PC-3 (cell line): ENCODE data around the gene FBXL12. TPM values are rescaled to one million over a fixed set of nuclear protein-coding genes. Genes with fewer than 3 reads are reported as not detected.

Source experiments
- ATAC-seq: fragments of 200-7000 bp; cut with Tn5 transposase; 2 replicates; pipeline ENCODE4 v1.9.1; 2020; ENCODE audit warnings: mild to moderate bottlenecking, moderate library complexity
- BruUV-seq: library from RNA; stranded (reverse); fragments of 400-500 nt; replicated peaks from 2 replicates; lab custom pipeline; 2021; lab: Mats Ljungman, UMichigan
- CTCF ChIA-PET: fragments of 300-600 bp; sonication (Branson Sonifier 250); formaldehyde crosslinking; loops from one replicate; lab custom pipeline; 2022; ENCODE audit warnings: antibody characterized with exemption; lab: Charles Lee
- POLR2A ChIA-PET: fragments of 300-600 bp; sonication (Branson Sonifier 250); formaldehyde crosslinking; loops from one replicate; lab custom pipeline; 2022; ENCODE audit warnings: antibody characterized with exemption; ENCODE audit not compliant: unreplicated experiment; lab: Charles Lee
- DNase-seq: peaks from one replicate; pipeline ENCODE4 v3.0.0-alpha.2; 2015
- H2AFZ ChIP-seq: fragments of 300-600 bp; sonication (generic); 2 replicates; pipeline ENCODE4 v1.6.0; 2016; ENCODE audit warnings: antibody characterized with exemption, low read length
- H3F3A ChIP-seq: fragments of 300-600 bp; sonication (generic); one replicate; pipeline ENCODE4 v1.6.0; 2017; ENCODE audit warnings: antibody characterized with exemption, low read length, control low read depth, mild to moderate bottlenecking; ENCODE audit not compliant: unreplicated experiment
- H3K27ac ChIP-seq: fragments of 300-600 bp; sonication (generic); 2 replicates; pipeline ENCODE4 v1.5.1; 2016; ENCODE audit warnings: mild to moderate bottlenecking, low read length
- H3K27me3 ChIP-seq: fragments of 300-600 bp; sonication (generic); 2 replicates; pipeline ENCODE4 v1.6.1; 2016; ENCODE audit warnings: low read length, mixed read lengths
- H3K36me3 ChIP-seq: fragments of 300-600 bp; sonication (generic); 2 replicates; pipeline ENCODE4 v1.6.1; 2016; ENCODE audit warnings: low read depth, mixed run types, low read length, mixed read lengths
- H3K4me1 ChIP-seq: fragments of 300-600 bp; sonication (generic); 2 replicates; pipeline ENCODE4 v1.5.1; 2016; ENCODE audit warnings: low read length; ENCODE audit not compliant: insufficient read depth
- H3K4me2 ChIP-seq: fragments of 300-600 bp; sonication (generic); 2 replicates; pipeline ENCODE4 v1.6.0; 2016; ENCODE audit warnings: low read length
- H3K4me3 ChIP-seq: fragments of 300-600 bp; sonication (generic); 2 replicates; pipeline ENCODE4 v1.5.1; 2016; ENCODE audit warnings: mild to moderate bottlenecking, low read length, mixed read lengths
- H3K79me2 ChIP-seq: fragments of 300-600 bp; sonication (generic); 2 replicates; pipeline ENCODE4 v1.6.1; 2017; ENCODE audit warnings: low read length, mixed read lengths
- H3K9ac ChIP-seq: fragments of 300-600 bp; sonication (generic); 2 replicates; pipeline ENCODE4 v1.6.0; 2016; ENCODE audit warnings: mild to moderate bottlenecking, low read length
- H3K9me2 ChIP-seq: fragments of 300-600 bp; sonication (generic); replicated peaks from 2 replicates; pipeline ENCODE4 v1.6.1; 2016; ENCODE audit warnings: mixed run types, low read length, mixed read lengths
- H3K9me3 ChIP-seq: fragments of 300-600 bp; sonication (generic); 2 replicates; pipeline ENCODE4 v1.6.1; 2016; ENCODE audit warnings: low read length, mixed read lengths
- H4K20me1 ChIP-seq: fragments of 300-600 bp; sonication (generic); 2 replicates; pipeline ENCODE4 v1.6.1; 2016; ENCODE audit warnings: low read length, mixed read lengths
- EZH2 ChIP-seq: fragments of 300-600 bp; sonication (generic); IDR thresholded peaks from one replicate; pipeline ENCODE4 v1.6.1; 2017; ENCODE audit warnings: antibody characterized with exemption, mild to moderate bottlenecking, low read length; ENCODE audit not compliant: unreplicated experiment
- EZH2phosphoT487 ChIP-seq: fragments of 300-600 bp; sonication (generic); IDR thresholded peaks from 2 replicates; pipeline ENCODE4 v1.6.1; 2018; ENCODE audit warnings: mild to moderate bottlenecking, antibody characterized with exemption, low read length, borderline replicate concordance
- intact Hi-C: fragments of 100-400 bp; cut with micrococcal nuclease; formaldehyde crosslinking; loops from 2 replicates; pipeline ENCODE4 v1.9.0; 2023
- total RNA-seq: library from RNA; depleted of rRNA; stranded (reverse); fragments of >200 nt; gene quantifications from 2 replicates; pipeline ENCODE4 v1.2.3, GENCODE V29; 2014
- TF ChIP-seq, protein P1 (sequence below): fragments of 300-600 bp; sonication (generic); conservative IDR thresholded peaks from 2 replicates; pipeline ENCODE4 v1.5.1; 2017; ENCODE audit warnings: antibody characterized with exemption, low read depth, mild to moderate bottlenecking, low read length

The FBXL12 gene
- total RNA-seq, 1 experiment from 2014 or later, result 31.4 TPM

DNA sequence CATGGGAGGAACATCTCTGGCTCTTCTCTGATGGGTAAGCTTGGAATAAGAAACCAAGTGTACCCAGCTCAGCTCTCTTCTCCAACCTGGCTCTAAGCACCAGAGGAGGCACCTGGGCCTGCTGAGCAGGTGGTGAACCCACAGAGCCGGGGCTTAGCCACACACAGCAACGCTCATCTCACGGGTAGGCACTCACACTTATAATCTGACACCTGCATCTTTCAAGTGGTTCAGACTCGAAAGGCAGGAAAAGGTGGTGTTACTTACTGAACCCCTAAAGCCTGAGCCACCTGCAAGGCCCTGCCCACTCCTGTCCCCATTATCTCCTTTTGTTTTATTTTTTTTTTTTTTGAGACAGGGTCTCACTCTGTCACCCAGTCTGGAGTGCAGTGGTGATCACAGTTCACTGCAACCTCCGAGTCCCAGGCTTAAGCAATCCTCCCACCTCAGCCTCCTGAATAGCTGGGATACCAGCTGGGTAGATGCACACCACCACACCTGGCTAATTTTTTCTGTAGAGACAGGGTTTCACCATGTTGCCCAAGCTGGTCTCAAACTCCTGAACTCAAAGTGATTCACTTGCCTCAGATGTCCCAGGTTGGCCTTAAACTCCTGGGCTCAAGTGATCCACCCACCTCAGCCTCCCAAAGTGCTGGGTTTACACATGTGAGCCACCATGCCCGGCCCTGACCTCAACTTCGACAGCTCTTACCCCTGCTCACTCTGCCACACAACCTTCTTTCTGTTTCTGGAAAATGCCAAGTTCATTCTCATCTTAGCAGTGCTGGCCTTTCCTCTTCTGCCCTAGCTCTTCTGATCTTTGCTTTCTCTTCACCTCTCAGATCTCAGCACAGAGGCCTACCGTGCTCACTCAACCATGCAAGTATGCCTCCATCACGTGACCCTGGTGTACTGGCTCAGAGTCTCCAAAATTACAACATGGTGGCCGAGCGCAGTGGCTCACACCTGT is 9.7 kb downstream of the FBXL12 start:
- peaks cover 18% of the 10 kb centered on the region; the same call in 1 of the 2 replicates for H3K36me3 ChIP-seq
- H3K27me3 ChIP-seq, result no peaks in the 10 kb centered on the region
- no peaks in the 10 kb centered on the region for H3K4me1 ChIP-seq
- DNase-seq, result no peak
- no peak overlapping the region for H3K4me3 ChIP-seq
- no peak for TF ChIP-seq EZH2
- TF ChIP-seq EZH2phosphoT487, result no peak
- TF ChIP-seq, protein P1, sequence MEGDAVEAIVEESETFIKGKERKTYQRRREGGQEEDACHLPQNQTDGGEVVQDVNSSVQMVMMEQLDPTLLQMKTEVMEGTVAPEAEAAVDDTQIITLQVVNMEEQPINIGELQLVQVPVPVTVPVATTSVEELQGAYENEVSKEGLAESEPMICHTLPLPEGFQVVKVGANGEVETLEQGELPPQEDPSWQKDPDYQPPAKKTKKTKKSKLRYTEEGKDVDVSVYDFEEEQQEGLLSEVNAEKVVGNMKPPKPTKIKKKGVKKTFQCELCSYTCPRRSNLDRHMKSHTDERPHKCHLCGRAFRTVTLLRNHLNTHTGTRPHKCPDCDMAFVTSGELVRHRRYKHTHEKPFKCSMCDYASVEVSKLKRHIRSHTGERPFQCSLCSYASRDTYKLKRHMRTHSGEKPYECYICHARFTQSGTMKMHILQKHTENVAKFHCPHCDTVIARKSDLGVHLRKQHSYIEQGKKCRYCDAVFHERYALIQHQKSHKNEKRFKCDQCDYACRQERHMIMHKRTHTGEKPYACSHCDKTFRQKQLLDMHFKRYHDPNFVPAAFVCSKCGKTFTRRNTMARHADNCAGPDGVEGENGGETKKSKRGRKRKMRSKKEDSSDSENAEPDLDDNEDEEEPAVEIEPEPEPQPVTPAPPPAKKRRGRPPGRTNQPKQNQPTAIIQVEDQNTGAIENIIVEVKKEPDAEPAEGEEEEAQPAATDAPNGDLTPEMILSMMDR, result no peak
- no TSS peak for BruUV-seq
- H2AFZ ChIP-seq, result no peak overlapping the region
- no peak overlapping the region for H3K9ac ChIP-seq
- H3K79me2 ChIP-seq, result no peaks in the 10 kb centered on the region
- H3K4me2 ChIP-seq, result no peak overlapping the region
- no peaks in the 10 kb centered on the region for H3F3A ChIP-seq
- ChIA-PET CTCF (no interaction called here), POLR2A (no interaction called here)
- intact Hi-C loops, result no loop called here
- no peaks in the 10 kb centered on the region for H3K9me2 ChIP-seq
- H4K20me1 ChIP-seq, result no peaks in the 10 kb centered on the region
- H3K27ac ChIP-seq, result no peak overlapping the region
- no peak for ATAC-seq
- no peaks in the 10 kb centered on the region for H3K9me3 ChIP-seq

- Histone ChIP-seq H3K4me2 (no peak overlapping the region), H3K4me3 (no peak overlapping the region), H3K9me2 (no peaks in the 10 kb centered on the region), H3K27ac (no peak overlapping the region), H4K20me1 (no peaks in the 10 kb centered on the region), H3K9me3 (no peaks in the 10 kb centered on the region), H3K36me3 (peaks cover 18% of the 10 kb centered on the region; the same call in 1 of the 2 replicates), H2AFZ (no peak overlapping the region), H3K27me3 (no peaks in the 10 kb centered on the region), H3K4me1 (no peaks in the 10 kb centered on the region), H3F3A (no peaks in the 10 kb centered on the region), H3K9ac (no peak overlapping the region), H3K79me2 (no peaks in the 10 kb centered on the region)
- TF ChIP-seq EZH2, result no peak
- no TSS peak for BruUV-seq
- no peak for ATAC-seq
- intact Hi-C loops, result no loop called here
- ChIA-PET POLR2A (no interaction called here), CTCF (no interaction called here)
- no peak for DNase-seq
Measured at GRCh38 chr19:9806803-9807202, 12.1 kb downstream of the FBXL12 start.

DNA sequence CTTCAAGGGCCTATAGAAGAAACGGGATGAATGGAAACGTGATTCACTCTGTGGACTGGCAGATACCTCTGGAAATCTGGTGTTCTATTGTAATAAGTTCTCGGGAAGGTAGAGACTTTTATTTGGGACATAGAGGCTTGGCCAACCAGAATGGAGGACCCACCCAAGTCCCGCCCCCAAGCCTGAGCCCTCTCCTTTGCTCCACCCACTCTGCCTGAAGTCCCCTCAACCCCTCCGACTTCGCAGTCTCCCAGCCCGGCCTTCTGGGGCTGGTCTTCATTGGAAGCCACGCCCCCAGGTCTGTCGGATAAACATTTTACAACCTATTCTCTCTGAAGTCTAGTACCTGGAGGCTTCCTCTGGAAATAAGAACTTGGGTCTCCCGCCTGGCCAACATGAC is 16.9 kb downstream of the FBXL12 start:
- H3K9me2 ChIP-seq, result no peaks in the 10 kb centered on the region
- intact Hi-C loops, result no loop called here
- H3K27ac ChIP-seq, result no peak overlapping the region
- ChIA-PET CTCF (no interaction called here), POLR2A (interaction anchor here (0.6 kb wide), 1 partner anchor 40 kb away, joined by 10 read pairs; no protein-coding TSS in a partner anchor)
- H3K9me3 ChIP-seq, result no peaks in the 10 kb centered on the region
- no peak overlapping the region for H3K9ac ChIP-seq
- H3K4me3 ChIP-seq, result no peak overlapping the region
- no peak overlapping the region for H2AFZ ChIP-seq
- peaks cover 7% of the 10 kb centered on the region for H3K4me1 ChIP-seq
- TF ChIP-seq EZH2phosphoT487 (no peak), EZH2 (no peak)
- TF ChIP-seq, protein P1, result no peak
- H3K79me2 ChIP-seq, result no peaks in the 10 kb centered on the region
- H3K4me2 ChIP-seq, result no peak overlapping the region
- H3K36me3 ChIP-seq, result no peaks in the 10 kb centered on the region
- no peaks in the 10 kb centered on the region for H4K20me1 ChIP-seq
- H3F3A ChIP-seq, result peaks cover 4% of the 10 kb centered on the region
- no peak for DNase-seq
- BruUV-seq, result no TSS peak
- no peak for ATAC-seq
- H3K27me3 ChIP-seq, result no peaks in the 10 kb centered on the region
